ENCODE results near the gene SNRPD3.
"Not testable (repeated sequence)": the region's sequence is repeated elsewhere in the genome, so short reads cannot be mapped to it uniquely, and the experiment has no call there.

Gene SNRPD3

GRCh38 chr22:24532075-24532474 lies 23.7 kb upstream of the SNRPD3 start:
- no peak for DNase-seq (ENCODE audit: low read depth in 2 of 2, low spot score in 1 of 2)

GRCh38 chr22:24535348-24535747 lies 20.5 kb upstream of the SNRPD3 start:
- DNase-seq (ENCODE audit: low read depth in 2 of 2, low spot score in 1 of 2) = no peak

- no peak for DNase-seq (ENCODE audit: low read depth in 2 of 2, low spot score in 1 of 2)
These were observed 19.7 kb upstream of the SNRPD3 start for GRCh38 chr22:24536089-24536488.

DNA sequence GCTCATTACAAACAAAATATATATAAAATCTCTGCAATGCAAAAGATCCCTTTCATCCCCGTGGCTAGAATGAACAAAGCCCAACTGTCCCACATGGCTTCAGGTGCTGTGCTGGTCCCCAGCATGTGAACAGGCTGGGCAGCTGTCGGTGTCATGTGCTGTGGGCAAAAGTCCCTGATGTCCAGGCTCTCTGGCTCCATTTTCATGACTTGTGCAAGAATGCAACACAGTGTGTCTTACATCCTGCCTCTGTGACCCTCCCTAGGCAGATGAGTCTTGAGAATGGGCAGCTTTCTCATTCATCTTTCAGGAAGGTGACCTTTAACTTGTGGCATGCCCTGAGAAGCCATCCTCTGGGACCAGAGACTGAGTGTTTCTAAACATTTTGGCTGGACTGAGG lies 15.3 kb upstream of the SNRPD3 start:
- DNase-seq (ENCODE audit: low read depth in 2 of 2, low spot score in 1 of 2) = no peak

DNA sequence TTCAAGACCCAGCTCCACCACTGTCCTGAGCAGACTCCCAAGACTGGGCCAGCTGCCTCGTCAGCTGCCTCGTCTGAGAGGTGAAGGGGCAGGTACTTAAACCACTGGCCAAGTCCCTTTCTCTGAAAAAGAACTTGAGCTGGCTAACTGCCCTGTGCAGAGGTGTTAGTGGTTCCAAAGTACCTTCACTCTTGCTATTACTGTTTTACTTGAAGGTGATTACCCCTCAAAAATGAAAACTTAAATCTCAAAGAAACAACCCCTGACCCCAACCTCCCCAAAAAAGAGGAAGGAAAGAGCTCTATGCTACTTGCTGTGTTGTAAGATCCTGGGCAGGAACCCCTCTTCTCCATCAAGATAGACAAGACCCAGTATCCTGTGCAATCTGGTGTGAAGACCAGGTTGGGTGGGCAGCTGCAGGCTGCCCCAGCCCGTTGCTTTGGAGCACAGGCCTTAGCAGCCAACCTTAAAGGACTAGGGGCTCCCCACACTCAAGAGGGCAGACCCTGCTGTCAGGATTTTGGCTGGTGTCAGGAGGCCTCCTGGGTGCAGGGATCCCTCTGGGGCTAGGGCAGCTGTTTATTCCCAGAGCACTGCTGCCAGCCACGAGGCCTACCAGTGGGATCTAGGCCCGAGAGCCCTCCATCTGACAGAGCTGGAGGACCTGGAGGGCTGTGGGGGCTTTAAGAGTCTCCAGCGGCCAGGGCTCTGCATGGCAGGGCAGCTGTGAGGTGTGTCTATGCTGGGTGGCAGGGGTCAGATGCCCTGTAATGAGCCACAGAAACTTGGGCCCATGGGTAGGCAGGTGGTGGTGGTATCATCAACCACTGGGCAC lies 13.9 kb upstream of the SNRPD3 start:
- no peak for DNase-seq (ENCODE audit: low read depth in 2 of 2, low spot score in 1 of 2)

DNA sequence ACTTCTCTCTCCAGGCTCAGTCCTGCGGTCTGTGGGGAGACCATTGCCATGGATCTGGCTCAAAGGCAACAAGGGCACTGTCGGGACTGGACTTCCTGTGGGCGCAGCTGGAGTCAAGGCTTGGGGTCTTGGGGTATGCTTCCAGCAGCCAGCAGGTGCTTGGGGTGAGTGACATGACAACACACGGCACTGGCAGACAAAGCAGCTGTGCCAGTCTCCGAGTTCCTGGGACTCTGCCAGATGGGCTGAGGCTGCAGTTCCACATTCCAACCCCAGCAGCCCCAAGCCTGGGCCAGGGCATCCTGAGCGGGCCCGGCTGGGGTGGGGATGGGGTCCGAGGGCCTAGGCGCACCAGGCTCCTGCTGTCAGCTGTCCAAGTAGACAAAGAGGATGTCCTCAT lies 13.2 kb upstream of the SNRPD3 start:
- no peak for DNase-seq (ENCODE audit: low read depth in 2 of 2, low spot score in 1 of 2)

DNA sequence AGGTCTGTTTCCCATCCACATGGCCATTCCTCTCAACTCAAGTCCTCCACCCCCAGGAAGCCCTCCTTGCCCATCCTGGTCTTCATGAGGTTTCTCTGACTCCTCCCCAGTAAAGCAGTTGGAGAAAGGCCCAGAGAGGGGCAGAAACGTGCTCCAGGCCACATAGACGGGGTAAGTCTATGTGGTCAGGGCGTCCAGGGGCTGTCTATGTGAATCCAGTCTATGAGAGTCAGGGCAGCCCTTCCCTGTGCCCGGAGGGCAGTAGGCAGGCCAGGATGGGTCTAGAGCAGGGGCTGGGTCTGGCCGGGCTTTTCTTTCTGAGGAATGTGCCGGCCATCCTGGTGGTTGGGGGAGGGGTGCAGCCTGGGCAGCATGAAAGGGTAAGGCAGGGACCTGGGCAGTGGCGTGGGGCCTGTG lies 12.6 kb upstream of the SNRPD3 start:
- DNase-seq (ENCODE audit: low read depth in 2 of 2, low spot score in 1 of 2) = no peak

- no peak for DNase-seq (ENCODE audit: low read depth in 2 of 2, low spot score in 1 of 2)
These were observed 12.0 kb upstream of the SNRPD3 start for GRCh38 chr22:24543679-24544243.

DNA sequence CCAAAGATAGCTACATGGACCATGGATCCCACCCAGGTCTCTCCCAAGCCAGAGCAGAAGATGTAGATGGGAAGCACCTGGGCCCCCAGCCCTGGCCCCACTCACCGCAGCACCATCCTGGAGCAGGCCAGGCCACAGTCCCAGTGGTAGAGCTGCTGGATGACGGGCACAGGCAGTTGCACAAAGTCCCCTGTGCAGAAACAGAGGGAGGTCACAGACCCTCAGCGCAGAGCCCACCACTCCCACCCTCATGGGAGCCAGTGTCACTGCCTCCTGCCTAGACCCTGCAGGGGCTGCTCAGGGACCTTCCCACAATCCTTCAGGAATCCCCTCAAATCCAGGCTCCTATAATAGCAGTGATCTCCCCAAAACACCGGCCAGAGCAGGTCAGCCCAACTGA lies 7.0 kb upstream of the SNRPD3 start:
- DNase-seq (ENCODE audit: low read depth in 2 of 2, low spot score in 1 of 2) = no peak

DNA sequence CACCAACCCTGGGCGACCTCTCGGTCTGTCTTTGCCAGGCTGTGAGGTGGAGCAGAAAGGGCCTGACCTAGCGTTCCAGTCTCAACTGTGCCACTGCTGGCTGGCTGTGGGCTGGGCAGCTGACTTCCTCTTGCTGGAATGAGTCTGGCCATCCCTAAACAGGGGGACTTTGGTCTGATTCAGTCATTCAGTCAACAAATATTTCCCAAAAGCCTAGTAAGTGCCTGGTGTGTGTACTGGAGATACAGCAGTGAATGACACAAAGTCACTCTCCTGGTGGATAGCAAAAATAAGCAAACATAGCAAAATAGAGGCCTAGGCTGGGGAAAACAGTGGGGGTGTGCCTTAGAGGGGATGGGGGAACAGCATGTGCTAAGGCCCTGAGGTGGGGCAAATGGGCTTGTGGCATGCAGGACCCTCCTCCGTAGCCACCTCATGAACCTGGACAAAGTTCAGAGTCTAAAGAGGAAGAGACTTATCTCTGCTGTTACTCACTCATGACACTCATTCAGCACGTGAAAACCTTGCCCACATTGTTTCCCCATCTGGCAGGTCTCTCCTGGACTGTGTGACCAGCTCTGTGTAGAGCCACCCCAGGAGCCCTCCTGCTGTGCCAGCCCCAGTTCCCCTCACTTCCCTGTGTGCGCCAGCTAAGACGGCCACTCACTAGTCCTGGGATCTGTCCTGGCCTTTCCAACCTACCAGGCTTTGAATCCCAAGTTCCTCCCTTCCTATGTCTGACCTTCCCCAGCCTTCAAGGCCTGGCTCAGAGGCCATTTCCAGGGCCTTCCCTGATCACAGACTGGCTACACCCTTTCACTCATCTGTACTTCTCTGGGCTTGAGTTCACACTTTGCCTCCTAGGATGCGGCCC lies 5.5 kb upstream of the SNRPD3 start:
- DNase-seq (ENCODE audit: low read depth in 2 of 2, low spot score in 1 of 2) = no peak

- DNase-seq (ENCODE audit: low read depth in 2 of 2, low spot score in 1 of 2) = no peak
These were observed 4.8 kb upstream of the SNRPD3 start for GRCh38 chr22:24550902-24551435.

DNA sequence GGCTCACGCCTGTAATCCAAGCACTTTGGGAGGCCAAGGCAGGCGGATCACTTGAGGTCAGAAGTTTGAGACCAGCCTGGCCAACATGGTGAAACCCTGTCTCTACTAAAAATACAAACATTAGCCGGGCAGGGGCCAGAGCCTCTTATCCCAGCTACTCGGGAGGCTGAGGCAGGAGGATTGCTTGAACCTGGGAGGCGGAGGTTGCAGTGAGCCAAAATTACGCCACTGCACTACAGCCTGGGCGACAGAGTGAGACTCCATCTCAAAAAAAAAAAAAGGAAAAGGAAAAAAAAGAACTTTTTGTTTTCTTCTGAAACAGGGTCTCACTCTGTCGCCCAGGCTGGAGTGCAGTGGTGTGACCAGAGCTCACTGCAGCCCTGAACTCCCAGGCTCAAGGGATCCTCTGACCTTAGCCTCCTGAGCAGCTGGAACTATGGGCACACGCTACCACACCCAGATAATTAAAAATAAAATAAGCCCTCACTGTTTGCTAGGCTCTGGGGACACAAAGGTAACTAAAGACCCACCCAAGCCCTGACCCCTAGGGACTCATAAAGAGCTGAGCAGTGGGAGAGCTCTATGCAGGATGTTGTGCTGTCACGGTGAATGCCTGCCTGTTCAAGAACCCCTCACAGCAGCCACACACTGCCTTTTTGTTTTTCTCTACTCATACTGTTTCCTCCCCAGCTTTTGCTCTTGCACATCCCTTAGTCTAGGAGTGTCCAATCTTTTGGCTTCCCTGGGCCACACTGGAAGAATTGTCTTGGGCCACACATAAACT lies 3.1 kb upstream of the SNRPD3 start:
- DNase-seq (ENCODE audit: low read depth in 2 of 2, low spot score in 1 of 2) = not testable (repeated sequence)

- DNase-seq (ENCODE audit: low read depth in 2 of 2, low spot score in 1 of 2) = no peak
These were observed 2.0 kb upstream of the SNRPD3 start for GRCh38 chr22:24553597-24554312.

GRCh38 chr22:24554313-24555164 lies 1.3 kb upstream of the SNRPD3 start, which contains the start of gene GUCD1:
TSS of gene GUCD1 (minus strand) at chr22:24555138. CDS start at chr22:24554991, 147 bp downstream.
- no peak for DNase-seq (ENCODE audit: low read depth in 2 of 2, low spot score in 1 of 2)

DNA sequence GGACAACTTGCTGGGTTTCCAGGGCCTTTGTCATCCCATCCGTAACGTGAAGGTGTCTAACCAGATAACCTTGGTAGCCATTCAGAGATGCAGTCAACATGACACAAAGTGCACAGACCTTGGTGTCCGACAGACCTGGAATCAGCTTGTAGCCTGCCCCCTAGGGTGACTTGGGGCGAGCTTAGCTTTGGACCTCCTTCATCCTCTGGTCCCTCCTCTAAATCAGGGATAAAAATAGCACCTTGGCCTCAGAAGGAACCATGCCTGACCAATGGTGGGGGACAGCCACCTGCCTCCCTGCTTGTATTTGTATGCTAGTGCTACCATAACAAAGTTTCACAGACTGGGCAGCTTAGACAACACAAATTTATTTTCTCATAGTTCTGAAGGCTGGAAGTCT lies 3.7 kb downstream of the SNRPD3 start:
- no peak for DNase-seq (ENCODE audit: low read depth in 2 of 2, low spot score in 1 of 2)

- no peak for DNase-seq (ENCODE audit: low read depth in 2 of 2, low spot score in 1 of 2)
These were observed 7.4 kb downstream of the SNRPD3 start for GRCh38 chr22:24563246-24563645.

DNA sequence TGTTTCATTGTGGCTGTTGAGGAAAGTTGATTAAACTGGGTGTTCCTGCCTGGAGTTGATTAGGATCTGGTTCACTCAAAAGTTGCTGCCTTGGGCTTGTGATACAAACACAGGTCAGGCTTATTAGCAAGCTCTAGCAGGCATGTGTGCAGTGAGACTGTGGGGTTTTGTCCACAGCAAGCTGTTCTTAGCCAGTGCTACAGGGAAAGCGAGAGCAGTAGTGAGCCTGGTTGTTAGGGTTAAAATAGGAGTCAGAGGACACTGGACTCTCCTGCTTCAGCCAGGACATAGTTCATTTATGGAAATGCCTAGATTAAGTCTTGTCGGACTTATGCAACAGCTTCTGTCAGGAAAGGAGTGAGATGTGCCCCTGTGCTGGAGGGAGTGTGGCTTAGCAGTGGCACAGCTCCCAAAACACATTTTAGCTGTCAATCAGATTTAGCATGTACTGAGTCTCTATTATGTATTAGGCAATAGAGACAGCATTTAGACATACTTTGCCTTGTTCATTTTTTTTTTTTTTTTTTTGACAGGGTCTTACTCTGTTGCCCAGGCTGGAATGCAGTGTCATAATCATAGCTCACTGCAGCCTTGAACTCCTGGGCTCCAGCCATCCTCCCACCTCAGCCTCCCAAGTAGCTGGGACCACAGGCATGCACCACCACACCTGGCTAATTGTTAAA lies 8.7 kb downstream of the SNRPD3 start:
- DNase-seq (ENCODE audit: low read depth in 2 of 2, low spot score in 1 of 2) = no peak

- no peak for DNase-seq (ENCODE audit: low read depth in 2 of 2, low spot score in 1 of 2)
These were observed 9.3 kb downstream of the SNRPD3 start for GRCh38 chr22:24565077-24565476.
